ENCODE results near the gene MYOZ3. TPM values are rescaled to one million over a fixed set of nuclear protein-coding genes. Genes with fewer than 3 reads are reported as not detected.

Gene MYOZ3
- total RNA-seq, 1 donor from 2014 or later = 2.9 TPM

DNA sequence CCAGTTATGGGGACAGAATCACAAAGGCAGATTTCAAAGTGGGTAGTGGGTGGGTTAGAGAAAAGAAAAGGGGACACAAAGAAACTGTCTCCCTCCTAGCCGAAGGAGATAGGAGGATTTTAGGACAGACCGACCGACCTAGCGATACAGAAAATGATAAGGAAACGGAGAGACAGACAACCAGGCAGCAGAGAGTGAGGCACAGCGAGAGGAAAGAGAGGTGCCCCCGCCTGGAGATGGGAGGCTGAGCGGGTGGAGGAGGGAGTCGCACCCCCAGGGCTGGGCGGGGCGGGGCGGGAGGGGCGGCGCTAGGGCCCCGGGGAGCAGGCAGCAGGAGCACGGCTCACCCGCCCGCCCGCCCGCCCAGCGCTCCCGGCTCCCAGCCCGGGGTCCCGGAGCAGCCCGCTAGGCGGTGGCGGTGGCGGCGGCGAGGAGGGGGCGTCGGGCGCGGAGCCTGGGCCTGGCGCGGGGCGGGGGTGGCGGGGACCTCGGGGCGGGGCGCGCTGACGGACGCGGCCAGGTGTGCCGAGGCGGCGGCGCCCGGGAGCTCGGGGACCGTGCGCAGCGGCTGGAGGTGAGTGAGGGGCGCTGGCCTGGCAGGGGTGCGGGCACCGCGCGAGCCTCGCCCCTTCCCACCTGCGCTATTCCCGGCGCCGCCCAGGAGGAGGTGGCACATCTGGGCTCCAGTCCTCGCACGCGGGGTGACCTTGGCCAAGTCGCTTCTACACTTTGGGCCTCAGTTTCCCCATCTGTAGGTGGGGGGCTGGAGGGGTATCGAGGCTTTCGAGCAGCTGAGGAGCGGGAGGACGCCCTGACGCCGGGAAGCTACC is 36.5 kb upstream of the MYOZ3 start:
- TF ChIP-seq, protein P1, sequence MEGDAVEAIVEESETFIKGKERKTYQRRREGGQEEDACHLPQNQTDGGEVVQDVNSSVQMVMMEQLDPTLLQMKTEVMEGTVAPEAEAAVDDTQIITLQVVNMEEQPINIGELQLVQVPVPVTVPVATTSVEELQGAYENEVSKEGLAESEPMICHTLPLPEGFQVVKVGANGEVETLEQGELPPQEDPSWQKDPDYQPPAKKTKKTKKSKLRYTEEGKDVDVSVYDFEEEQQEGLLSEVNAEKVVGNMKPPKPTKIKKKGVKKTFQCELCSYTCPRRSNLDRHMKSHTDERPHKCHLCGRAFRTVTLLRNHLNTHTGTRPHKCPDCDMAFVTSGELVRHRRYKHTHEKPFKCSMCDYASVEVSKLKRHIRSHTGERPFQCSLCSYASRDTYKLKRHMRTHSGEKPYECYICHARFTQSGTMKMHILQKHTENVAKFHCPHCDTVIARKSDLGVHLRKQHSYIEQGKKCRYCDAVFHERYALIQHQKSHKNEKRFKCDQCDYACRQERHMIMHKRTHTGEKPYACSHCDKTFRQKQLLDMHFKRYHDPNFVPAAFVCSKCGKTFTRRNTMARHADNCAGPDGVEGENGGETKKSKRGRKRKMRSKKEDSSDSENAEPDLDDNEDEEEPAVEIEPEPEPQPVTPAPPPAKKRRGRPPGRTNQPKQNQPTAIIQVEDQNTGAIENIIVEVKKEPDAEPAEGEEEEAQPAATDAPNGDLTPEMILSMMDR (IDR thresholded peaks at IDR 0.05; ENCODE audit: unreplicated experiment) = peak; percentile 21
- H3K27me3 Mint-ChIP-seq = peaks cover 51% of the 10 kb centered on the region
- H3K9me3 Mint-ChIP-seq (ENCODE audit: low read depth) = no peaks in the 10 kb centered on the region
- H3K4me1 Mint-ChIP-seq (ENCODE audit: low read depth) = peaks cover 3% of the 10 kb centered on the region
- no peaks in the 10 kb centered on the region for H3K36me3 Mint-ChIP-seq (ENCODE audit: insufficient read depth)
- DNase-seq (ENCODE audit: low spot score, unreplicated experiment) = peak; percentile 32
- H3K27ac Mint-ChIP-seq = peak overlapping the region; percentile 35
- peak overlapping the region; percentile 70 for H3K4me3 Mint-ChIP-seq (ENCODE audit: low read depth)

DNA sequence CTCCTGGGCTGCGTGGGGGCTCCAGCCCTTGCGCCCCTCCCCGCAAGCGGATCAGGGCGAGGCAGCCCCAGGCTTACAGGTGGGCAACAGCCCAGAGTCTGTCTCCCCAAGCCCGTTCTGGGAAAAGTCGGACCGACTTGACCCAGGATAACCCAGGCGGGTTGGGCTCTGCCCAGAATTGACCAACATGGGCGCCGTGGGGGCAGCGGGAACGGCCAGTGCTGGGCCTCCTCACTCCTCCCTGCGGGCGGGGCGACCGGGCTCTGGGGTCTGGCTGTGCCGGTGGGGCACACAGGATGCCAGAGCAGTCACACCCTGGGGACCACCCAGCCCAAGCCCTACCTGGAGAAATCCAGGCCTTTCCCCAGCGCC is 35.9 kb upstream of the MYOZ3 start:
- H3K27ac Mint-ChIP-seq = no peak overlapping the region
- peaks cover 48% of the 10 kb centered on the region for H3K27me3 Mint-ChIP-seq
- no peak overlapping the region for H3K4me3 Mint-ChIP-seq (ENCODE audit: low read depth)

DNA sequence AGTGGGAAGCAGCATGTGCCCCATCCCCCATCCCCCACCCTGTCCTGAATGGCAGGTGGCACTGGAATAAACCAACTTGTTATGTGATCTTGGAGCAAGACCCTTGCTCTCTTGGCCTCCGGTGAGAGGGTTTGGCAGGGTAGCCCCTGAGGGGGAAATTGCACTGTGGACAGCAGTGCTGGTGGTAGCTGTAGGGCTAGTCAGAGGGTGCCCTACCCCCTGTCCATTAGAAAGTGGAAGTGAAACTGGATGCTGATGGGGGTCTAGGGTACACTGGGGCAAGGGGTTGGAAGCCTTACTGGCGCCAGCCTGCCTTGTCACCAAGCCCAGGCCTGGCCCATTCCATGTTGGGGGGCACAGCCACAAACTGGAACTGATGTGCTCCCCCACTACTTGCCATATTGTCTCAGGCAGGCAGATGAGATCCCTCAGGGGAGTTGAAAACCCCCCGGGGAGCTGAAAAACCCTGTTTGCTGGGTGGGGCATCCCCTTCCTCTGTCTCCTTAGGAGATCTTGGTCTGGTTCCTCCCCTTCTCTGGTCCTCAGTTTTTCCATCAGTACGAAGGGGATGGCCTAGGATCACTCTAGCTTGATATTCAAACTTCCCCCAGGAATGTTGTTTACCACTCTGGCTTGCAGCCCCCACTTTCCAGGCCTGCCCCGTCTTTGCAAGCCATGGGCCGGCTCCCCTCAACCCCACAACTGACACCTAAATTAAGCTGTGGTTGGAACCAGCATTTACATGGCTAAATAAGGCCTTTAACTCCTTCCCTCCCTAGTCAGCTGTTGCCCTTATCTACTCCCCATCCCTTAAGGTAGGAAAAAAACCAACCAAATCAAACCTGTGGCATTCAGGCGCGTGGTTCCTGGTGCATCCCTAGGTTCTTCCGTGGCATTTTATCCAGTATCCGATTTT is 35.0 kb upstream of the MYOZ3 start:
- Mint-ChIP-seq H3K27ac (no peak overlapping the region), H3K36me3 (ENCODE audit: insufficient read depth) (no peaks in the 10 kb centered on the region), H3K9me3 (ENCODE audit: low read depth) (no peaks in the 10 kb centered on the region), H3K4me1 (ENCODE audit: low read depth) (peaks cover 3% of the 10 kb centered on the region), H3K4me3 (ENCODE audit: low read depth) (peak overlapping the region; percentile 30), H3K27me3 (peaks cover 45% of the 10 kb centered on the region)
- DNase-seq (ENCODE audit: low spot score, unreplicated experiment) = no peak
- TF ChIP-seq, protein P1 (IDR thresholded peaks at IDR 0.05; ENCODE audit: unreplicated experiment) = no peak

More for the DNA sequence above, 35.9 kb upstream of the MYOZ3 start:
- Mint-ChIP-seq H3K4me1 (ENCODE audit: low read depth) (peaks cover 3% of the 10 kb centered on the region), H3K36me3 (ENCODE audit: insufficient read depth) (no peaks in the 10 kb centered on the region), H3K9me3 (ENCODE audit: low read depth) (no peaks in the 10 kb centered on the region)
- TF ChIP-seq, protein P1 (IDR thresholded peaks at IDR 0.05; ENCODE audit: unreplicated experiment) = no peak
- no peak for DNase-seq (ENCODE audit: low spot score, unreplicated experiment)

DNA sequence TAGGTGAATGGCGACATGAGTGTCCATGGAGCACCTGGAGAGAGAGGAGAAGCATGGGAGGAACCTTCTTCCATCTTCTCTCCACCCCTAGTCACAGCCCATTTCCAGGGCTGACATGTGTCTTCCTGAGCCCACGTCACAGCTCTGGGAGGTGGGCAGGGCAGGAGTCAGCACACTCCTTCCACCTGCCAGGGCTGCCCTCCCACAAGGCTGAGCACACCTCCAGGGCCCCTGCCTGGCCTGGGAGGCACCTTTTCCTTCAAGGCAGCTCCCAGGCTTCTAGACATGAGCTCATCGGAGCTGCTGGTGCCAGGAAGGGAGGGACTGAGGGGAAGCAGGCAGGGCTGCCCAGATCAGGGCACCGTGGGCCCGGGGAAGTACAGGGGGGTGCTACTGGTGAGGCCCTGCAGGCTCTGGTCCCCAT is 34.2 kb upstream of the MYOZ3 start:
- Mint-ChIP-seq H3K4me3 (ENCODE audit: low read depth) (no peak overlapping the region), H3K27ac (no peak overlapping the region), H3K27me3 (peaks cover 41% of the 10 kb centered on the region), H3K9me3 (ENCODE audit: low read depth) (no peaks in the 10 kb centered on the region), H3K36me3 (ENCODE audit: insufficient read depth) (no peaks in the 10 kb centered on the region), H3K4me1 (ENCODE audit: low read depth) (peaks cover 3% of the 10 kb centered on the region)
- DNase-seq (ENCODE audit: low spot score, unreplicated experiment) = no peak
- TF ChIP-seq, protein P1 (IDR thresholded peaks at IDR 0.05; ENCODE audit: unreplicated experiment) = no peak
